GM18498 (cell line): Measurements from ENCODE around the gene BCL2.
"Not testable (repeated sequence)": the region's sequence is repeated elsewhere in the genome, so short reads cannot be mapped to it uniquely, and the experiment has no call there.

Experiments used
- ATAC-seq: cut with Tn5 transposase; IDR thresholded peaks from one replicate; pipeline ENCODE4 v1.9.1; 2021; ENCODE audit warnings: mild to moderate bottlenecking, moderate library complexity; ENCODE audit not compliant: unreplicated experiment

The BCL2 gene

GRCh38 chr18:63319383-63320122, at the start of gene BCL2:
Gene BCL2 (minus strand): TSS chr18:63319769.
- peak; percentile 24 for ATAC-seq

- no peak for ATAC-seq
These were observed 49.0 kb upstream of the BCL2 start for GRCh38 chr18:63368611-63369010.

- peak; percentile 94 for ATAC-seq
These were observed 47.7 kb upstream of the BCL2 start, which contains the start of gene KDSR for GRCh38 chr18:63367053-63367953. Gene KDSR (minus strand): TSS chr18:63367206. CDS start chr18:63367118, 88 bp downstream.

DNA sequence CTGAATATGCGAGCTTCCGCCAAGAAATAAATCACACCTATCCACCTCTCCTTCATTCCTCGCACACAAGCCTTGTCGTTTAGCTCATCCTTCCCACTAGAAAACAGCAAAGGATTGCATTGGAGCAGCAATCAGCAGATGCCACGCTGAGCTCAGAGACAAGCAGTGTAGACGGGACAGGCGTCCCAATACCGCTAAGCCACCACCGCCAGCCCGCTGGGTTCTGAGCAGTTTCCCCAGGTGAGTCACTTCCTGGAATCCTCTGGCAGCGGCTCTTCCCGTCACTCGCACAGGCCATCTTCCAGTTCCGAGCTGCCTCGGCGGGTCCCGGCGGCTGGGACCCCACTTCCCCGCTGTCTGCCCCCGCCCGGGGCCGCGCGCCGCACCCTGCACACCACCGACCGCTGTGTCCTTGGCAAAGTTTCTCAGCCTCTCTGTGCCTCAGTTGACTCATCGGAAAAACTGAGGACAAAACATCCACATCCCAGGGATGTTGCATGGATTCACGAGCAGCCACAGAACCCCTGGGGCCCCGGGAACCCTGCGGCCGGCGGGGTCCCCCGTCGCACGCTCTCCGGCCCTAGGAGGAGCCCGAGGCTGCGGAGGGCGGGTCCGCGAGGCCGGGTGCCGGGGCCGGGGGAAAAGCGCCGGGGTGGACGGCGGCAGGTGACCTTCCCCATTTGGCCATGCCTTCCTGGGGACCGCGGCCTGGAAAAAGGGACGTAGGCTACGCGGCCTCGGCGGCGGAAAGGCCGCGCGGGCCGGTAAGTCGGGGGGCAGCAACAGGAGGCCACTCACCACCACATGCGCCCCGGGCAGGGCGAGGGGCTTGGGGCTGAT, 46.9 kb upstream of the BCL2 start:
- ATAC-seq = peak; percentile 39

- ATAC-seq = no peak
These were observed 46.3 kb upstream of the BCL2 start for GRCh38 chr18:63365876-63366212.

- no peak for ATAC-seq
These were observed 44.4 kb upstream of the BCL2 start for GRCh38 chr18:63363951-63364350.

GRCh38 chr18:63363420-63363819, 43.9 kb upstream of the BCL2 start:
- not testable (repeated sequence) for ATAC-seq

DNA sequence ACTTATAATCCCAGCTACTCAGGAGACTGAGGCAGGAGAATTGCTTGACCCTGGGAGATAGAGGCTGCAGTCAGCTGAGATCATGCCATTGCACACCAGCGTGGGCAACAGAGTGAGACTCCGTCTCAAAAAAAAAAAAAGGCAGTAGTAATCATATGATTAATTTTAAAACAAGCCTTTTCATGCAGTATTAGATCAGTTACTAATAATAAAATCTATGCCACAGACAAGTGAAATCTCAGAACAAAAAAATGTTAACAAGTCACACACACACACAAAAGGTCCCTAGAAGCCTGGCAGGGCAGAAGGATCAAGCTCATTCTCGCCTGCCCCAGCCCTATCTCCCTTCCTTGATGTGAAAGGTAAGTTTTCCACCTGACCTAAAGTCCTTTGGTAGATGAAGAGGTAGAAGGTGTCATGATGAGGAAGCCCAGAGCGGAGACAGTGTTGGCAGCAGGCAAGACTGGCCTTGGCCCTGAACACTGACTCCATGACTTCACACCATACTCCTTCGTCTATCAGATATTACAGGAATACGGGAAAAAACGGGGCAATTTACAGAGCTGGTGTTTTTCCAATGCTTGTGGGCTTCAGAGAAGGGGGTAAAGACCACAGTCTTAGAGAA, 36.8 kb upstream of the BCL2 start:
- ATAC-seq = no peak

DNA sequence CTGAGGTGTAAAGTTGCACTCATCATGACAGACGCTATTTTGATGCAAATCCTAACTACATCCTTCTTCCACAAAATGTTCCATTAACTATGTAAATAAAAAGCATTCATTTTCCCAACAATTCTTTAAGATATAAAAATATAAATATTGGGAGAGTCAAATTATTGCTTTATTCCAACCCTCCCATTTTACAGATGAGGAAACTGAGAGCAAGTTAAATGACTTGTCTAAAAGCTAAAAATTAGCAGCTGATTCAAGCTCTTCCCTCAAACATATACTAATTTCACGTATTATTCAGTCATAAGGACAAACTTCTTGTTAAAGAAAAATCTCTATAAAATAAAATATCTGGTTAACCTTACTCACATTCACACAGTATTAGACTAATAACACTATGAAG, 30.7 kb upstream of the BCL2 start:
- ATAC-seq = no peak

- ATAC-seq = no peak
These were observed 29.1 kb upstream of the BCL2 start for GRCh38 chr18:63348508-63349136.

- ATAC-seq = no peak
These were observed 27.1 kb upstream of the BCL2 start for GRCh38 chr18:63346480-63347183.

GRCh38 chr18:63346031-63346430, 26.5 kb upstream of the BCL2 start:
- no peak for ATAC-seq

DNA sequence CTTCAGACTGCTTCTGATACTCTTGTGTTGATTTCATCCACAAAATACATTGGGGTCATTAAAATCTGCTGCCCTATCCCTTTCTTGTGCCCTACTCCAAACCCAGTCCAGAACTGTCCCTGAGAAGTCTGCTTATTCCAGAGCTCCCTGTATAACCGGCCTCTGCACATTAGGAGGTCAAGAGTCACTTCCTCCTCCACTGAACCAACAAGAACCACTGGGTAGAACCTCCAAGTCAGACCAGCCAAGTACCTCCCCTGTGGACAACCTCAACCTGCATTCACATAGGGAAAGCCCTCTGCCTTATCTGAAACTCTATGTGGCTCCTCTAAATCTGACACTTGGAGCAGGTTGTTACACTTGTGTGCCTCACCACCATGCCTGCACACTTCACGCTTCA, 25.3 kb upstream of the BCL2 start:
- ATAC-seq = no peak

GRCh38 chr18:63344263-63344662, 24.7 kb upstream of the BCL2 start:
- no peak for ATAC-seq

- peak; percentile 69 for ATAC-seq
These were observed 22.6 kb upstream of the BCL2 start for GRCh38 chr18:63342206-63342605.

- ATAC-seq = no peak
These were observed 20.4 kb upstream of the BCL2 start for GRCh38 chr18:63339920-63340484.

GRCh38 chr18:63336366-63337099, 17.0 kb upstream of the BCL2 start:
- no peak for ATAC-seq

DNA sequence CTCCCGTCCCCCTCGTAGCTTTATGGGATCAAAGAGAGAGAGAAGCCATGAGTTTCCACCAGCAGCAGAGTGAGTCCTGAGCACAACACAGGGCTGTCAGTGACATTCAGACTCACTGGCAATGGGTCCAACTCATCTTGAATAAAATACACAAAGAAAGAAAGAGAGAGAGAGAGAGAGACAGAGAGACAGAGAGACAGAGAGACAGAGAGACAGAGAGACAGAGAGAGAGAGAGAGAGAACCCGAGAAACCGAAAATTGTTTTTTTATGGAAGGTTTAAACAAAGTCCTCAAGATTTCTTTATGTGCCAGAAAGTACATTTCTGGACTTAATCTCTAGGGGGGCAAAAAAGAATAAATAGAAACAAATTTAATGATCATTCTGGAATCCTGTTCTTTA, 11.5 kb upstream of the BCL2 start:
- ATAC-seq = no peak
